Transverse colon (tissue), 4 donors: ENCODE measurements around the gene GLMP.

Source experiments
- CTCF ChIP-seq, 5 experiments: fragments of 200-600 bp in 3 of 5; fragments of 450-650 bp in 2 of 5; sonication (generic) in 3 of 5; IDR thresholded peaks; 1 replicate in 2 of 5; 2 replicates in 3 of 5; pipeline ENCODE4 v1.5.1; 2016 to 2017; ENCODE audit warnings: antibody characterized with exemption in 5 of 5, inconsistent platforms in 3 of 5, mild to moderate bottlenecking in 2 of 5, moderate library complexity in 1 of 5
- EP300 ChIP-seq: sonication (generic); formaldehyde crosslinking; IDR thresholded peaks from one replicate; pipeline ENCODE4 v1.6.1; 2017; ENCODE audit warnings: antibody characterized with exemption, low read depth
- POLR2A ChIP-seq: fragments of 450-650 bp; IDR thresholded peaks from one replicate; pipeline ENCODE4 v1.6.1; 2016; ENCODE audit warnings: antibody characterized with exemption, mild to moderate bottlenecking, moderate library complexity
- POLR2AphosphoS5 ChIP-seq, 3 donors: sonication (generic); formaldehyde crosslinking; IDR thresholded peaks; one replicate each; pipeline ENCODE4 v1.6.1; 2016; ENCODE audit warnings: antibody characterized with exemption in 3 of 3

- no peak for TF ChIP-seq POLR2AphosphoS5 (IDR thresholded peaks at IDR 0.05)
- TF ChIP-seq POLR2A = no peak
- TF ChIP-seq EP300 = no peak
- no peak for TF ChIP-seq CTCF (IDR thresholded peaks at IDR 0.05)
Observed at GRCh38 chr1:156249593-156249992, 45.9 kb downstream of the GLMP start.
